Calu3 (cell line): ENCODE results near the gene TSPAN17. TPM values are rescaled to one million over a fixed set of nuclear protein-coding genes. Genes with fewer than 3 reads are reported as not detected.

Experiments
- BruUV-seq: library from RNA; stranded (reverse); fragments of 400-500 nt; replicated peaks from 2 replicates; lab custom pipeline; 2021; lab: Mats Ljungman, UMichigan
- CTCF ChIA-PET: fragments of 300-600 bp; sonication (Branson Sonifier 250); formaldehyde crosslinking; loops from one replicate; lab custom pipeline; 2022; ENCODE audit warnings: antibody characterized with exemption; lab: Charles Lee
- DNase-seq: peaks from one replicate; pipeline ENCODE4 v3.0.0; 2022
- H3K27ac Mint-ChIP-seq: one replicate; pipeline ENCODE4 v1.8.0; 2022; ENCODE audit warnings: mixed read lengths; ENCODE audit not compliant: unreplicated experiment
- H3K27me3 Mint-ChIP-seq: one replicate; pipeline ENCODE4 v1.8.0; 2022; ENCODE audit warnings: mixed read lengths; ENCODE audit not compliant: unreplicated experiment
- H3K36me3 Mint-ChIP-seq: one replicate; pipeline ENCODE4 v1.8.0; 2022; ENCODE audit warnings: mild to moderate bottlenecking, moderate library complexity, mixed read lengths; ENCODE audit not compliant: insufficient read depth, unreplicated experiment
- H3K4me1 Mint-ChIP-seq: one replicate; pipeline ENCODE4 v1.8.0; 2022; ENCODE audit warnings: mild to moderate bottlenecking, low read depth, mixed read lengths; ENCODE audit not compliant: unreplicated experiment
- H3K4me3 Mint-ChIP-seq: one replicate; pipeline ENCODE4 v1.8.0; 2022; ENCODE audit warnings: mild to moderate bottlenecking, low read depth, moderate library complexity, mixed read lengths; ENCODE audit not compliant: unreplicated experiment
- H3K9me3 Mint-ChIP-seq: one replicate; pipeline ENCODE4 v1.8.0; 2022; ENCODE audit warnings: low read depth, mixed read lengths; ENCODE audit not compliant: unreplicated experiment
- intact Hi-C: fragments of 100-400 bp; cut with micrococcal nuclease; formaldehyde crosslinking; loops from one replicate; pipeline ENCODE4 v1.10.0; 2022; ENCODE audit not compliant: unreplicated experiment
- total RNA-seq: library from RNA; stranded (reverse); gene quantifications from 2 replicates; pipeline ENCODE4 v1.2.3, GENCODE V29; 2022
- TF ChIP-seq, protein P1 (sequence below): fragments of 200-600 bp; IDR thresholded peaks from one replicate; pipeline ENCODE4 v1.8.0; 2022; ENCODE audit warnings: antibody characterized with exemption; ENCODE audit not compliant: unreplicated experiment

TSPAN17 gene
- total RNA-seq, 1 experiment from 2014 or later: 67.7 TPM

DNA sequence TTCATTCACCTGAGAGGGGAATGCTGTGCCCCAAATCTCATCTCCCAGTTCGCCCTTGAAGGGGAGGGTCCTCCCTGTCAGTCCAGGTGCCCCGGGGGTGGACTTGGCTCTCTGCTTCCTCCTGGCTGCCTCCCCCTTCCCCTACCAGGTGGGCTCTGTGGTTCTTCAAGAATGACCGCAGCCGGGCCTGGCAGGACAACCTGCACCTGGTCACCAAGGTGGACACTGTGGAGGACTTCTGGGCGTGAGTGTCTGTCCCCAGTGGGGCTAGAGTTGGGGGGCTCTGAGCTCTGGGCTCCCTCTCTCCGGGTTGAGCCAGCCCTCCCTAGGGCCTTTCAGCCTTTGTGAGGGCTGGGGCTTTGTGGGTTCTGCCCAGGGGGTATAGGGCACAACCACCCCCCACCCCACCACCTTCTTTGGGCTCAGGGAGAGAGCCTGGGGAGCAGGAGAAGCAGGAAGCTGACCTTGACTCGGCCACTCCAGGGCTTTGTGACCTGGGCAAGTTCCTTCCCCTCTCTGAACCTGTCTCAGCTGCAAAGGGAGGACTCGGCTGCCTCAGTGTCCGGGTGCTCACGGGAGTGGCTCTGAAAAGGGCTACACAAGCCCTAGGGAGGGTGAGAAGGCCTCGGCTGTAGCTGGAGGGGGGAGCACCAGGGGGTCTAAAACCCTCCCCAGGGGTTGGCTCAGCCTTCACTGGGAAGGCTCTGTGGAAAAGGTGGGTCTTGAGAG is 3.6 kb upstream of the TSPAN17 start:
- intact Hi-C loops: no loop called here
- peaks cover 4% of the 10 kb centered on the region for H3K4me1 Mint-ChIP-seq
- peaks cover 4% of the 10 kb centered on the region for H3K27me3 Mint-ChIP-seq
- H3K36me3 Mint-ChIP-seq: peaks cover 24% of the 10 kb centered on the region
- no peak overlapping the region for H3K27ac Mint-ChIP-seq
- no TSS peak for BruUV-seq
- TF ChIP-seq, protein P1, sequence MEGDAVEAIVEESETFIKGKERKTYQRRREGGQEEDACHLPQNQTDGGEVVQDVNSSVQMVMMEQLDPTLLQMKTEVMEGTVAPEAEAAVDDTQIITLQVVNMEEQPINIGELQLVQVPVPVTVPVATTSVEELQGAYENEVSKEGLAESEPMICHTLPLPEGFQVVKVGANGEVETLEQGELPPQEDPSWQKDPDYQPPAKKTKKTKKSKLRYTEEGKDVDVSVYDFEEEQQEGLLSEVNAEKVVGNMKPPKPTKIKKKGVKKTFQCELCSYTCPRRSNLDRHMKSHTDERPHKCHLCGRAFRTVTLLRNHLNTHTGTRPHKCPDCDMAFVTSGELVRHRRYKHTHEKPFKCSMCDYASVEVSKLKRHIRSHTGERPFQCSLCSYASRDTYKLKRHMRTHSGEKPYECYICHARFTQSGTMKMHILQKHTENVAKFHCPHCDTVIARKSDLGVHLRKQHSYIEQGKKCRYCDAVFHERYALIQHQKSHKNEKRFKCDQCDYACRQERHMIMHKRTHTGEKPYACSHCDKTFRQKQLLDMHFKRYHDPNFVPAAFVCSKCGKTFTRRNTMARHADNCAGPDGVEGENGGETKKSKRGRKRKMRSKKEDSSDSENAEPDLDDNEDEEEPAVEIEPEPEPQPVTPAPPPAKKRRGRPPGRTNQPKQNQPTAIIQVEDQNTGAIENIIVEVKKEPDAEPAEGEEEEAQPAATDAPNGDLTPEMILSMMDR: no peak
- CTCF ChIA-PET: no interaction called here
- H3K9me3 Mint-ChIP-seq: no peaks in the 10 kb centered on the region
- no peak for DNase-seq
- H3K4me3 Mint-ChIP-seq: no peak overlapping the region

DNA sequence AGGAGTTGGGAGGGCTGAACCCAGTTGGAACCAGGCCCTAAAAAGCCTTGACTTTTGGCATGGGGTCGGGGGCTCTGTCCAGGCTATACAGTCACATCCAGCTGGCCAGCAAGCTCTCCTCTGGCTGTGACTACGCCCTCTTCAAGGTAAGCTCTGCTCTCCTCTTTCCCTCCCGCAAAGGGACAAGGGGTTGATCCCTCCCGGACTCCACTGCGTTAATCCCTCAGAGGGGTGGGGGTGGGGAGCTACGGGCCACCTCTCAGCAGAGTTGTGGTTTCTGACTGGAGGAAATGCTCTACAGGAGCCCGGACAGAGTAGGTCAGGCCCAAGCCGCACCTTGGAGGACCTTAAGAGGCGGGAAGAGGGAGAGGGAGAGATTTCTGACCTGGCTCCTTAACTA is 3.0 kb upstream of the TSPAN17 start:
- no peak for DNase-seq
- Mint-ChIP-seq H3K36me3 (peaks cover 28% of the 10 kb centered on the region), H3K9me3 (no peaks in the 10 kb centered on the region), H3K27me3 (no peaks in the 10 kb centered on the region), H3K4me3 (no peak overlapping the region), H3K4me1 (peaks cover 9% of the 10 kb centered on the region), H3K27ac (no peak overlapping the region)
- intact Hi-C loops: no loop called here
- TF ChIP-seq, protein P1: no peak
- CTCF ChIA-PET: no interaction called here
- BruUV-seq: no TSS peak

DNA sequence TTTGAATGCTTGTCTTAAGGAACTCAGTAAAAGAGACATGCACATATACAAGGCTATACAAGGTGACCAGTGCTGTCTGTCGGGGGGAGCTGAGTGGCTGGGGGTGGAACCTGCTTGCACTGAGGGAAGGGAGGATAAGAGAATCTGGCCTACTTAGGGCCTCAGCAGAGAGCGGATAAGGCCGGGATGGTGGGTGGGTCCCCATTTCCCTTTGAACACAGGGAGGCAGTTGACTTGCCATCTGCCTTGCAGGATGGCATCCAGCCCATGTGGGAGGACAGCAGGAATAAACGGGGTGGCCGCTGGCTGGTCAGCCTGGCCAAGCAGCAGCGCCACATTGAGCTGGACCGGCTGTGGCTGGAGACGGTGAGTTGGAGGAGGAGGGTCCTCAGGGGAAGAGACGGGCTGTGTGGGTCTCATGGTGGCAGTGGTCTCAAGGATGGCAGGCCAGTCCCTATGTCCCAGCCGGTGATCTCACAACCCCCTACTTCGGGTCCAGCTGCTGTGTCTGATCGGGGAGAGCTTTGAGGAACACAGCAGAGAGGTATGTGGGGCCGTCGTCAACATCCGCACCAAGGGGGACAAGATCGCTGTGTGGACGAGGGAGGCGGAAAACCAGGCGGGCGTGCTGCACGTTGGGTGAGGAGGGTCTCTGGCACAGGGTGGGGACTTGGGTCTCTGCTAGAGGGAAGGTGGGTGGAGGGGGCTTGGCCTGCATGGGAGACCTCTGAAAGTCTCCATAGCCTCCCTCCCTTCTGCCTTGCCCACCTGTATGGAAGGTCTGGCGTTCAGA is 2.2 kb upstream of the TSPAN17 start:
- CTCF ChIA-PET: no interaction called here
- H3K4me3 Mint-ChIP-seq: no peak overlapping the region

DNA sequence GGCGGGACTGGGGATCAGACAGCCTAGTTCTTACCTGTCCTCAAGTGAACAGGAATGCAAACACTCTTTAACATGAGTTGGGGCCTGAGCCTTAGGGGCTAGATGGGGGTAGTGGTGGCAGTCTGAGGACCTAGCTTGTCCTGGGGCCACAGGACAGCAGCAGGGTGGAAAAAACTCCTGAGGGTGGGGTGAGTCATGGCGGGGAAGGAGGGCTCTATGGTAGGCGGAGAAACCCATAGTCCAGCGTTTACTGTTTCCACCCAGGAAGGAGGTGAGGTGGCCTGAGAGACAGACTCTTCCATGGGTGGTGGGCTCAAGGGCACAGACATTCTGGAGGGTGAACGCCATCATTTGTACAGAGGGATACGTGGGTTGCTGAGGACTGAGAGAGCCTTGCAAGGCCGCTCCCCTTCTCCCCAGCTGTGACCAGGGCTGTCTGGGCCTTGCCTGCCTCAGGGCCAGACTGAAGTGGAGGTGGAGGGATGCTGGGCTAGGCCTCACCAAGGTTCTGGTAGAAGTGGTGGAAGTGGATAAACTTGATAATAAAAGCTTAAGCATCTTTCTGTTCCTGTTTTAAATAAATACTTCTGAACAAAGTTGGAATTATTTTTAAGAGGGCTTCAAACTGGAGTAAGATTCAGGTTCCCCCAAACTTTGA is 1.1 kb upstream of the TSPAN17 start:
- Mint-ChIP-seq H3K36me3 (peaks cover 28% of the 10 kb centered on the region), H3K27ac (no peak overlapping the region), H3K4me1 (peaks cover 19% of the 10 kb centered on the region), H3K9me3 (no peaks in the 10 kb centered on the region), H3K4me3 (peak overlapping the region; percentile 74), H3K27me3 (no peaks in the 10 kb centered on the region)
- CTCF ChIA-PET: interaction anchor here (1.3 to 2.5 kb wide), 3 partner anchors 15 to 109 kb away, joined by 3 to 12 read pairs (median 9); partner anchors contain the start of gene RNF44
- intact Hi-C loops: loop anchor here (2.0 kb wide), 1 partner anchor 71 kb away; no protein-coding TSS in a partner anchor
- no peak for DNase-seq
- TF ChIP-seq, protein P1: no peak
- no TSS peak for BruUV-seq

More for the DNA sequence above, 2.2 kb upstream of the TSPAN17 start:
- H3K27me3 Mint-ChIP-seq: no peaks in the 10 kb centered on the region
- BruUV-seq: no TSS peak
- peaks cover 11% of the 10 kb centered on the region for H3K4me1 Mint-ChIP-seq
- TF ChIP-seq, protein P1: no peak
- DNase-seq: no peak
- H3K27ac Mint-ChIP-seq: no peak overlapping the region
- H3K9me3 Mint-ChIP-seq: no peaks in the 10 kb centered on the region
- intact Hi-C loops: no loop called here
- peaks cover 28% of the 10 kb centered on the region for H3K36me3 Mint-ChIP-seq
